ENCODE measurements around the gene KANSL3.

DNA sequence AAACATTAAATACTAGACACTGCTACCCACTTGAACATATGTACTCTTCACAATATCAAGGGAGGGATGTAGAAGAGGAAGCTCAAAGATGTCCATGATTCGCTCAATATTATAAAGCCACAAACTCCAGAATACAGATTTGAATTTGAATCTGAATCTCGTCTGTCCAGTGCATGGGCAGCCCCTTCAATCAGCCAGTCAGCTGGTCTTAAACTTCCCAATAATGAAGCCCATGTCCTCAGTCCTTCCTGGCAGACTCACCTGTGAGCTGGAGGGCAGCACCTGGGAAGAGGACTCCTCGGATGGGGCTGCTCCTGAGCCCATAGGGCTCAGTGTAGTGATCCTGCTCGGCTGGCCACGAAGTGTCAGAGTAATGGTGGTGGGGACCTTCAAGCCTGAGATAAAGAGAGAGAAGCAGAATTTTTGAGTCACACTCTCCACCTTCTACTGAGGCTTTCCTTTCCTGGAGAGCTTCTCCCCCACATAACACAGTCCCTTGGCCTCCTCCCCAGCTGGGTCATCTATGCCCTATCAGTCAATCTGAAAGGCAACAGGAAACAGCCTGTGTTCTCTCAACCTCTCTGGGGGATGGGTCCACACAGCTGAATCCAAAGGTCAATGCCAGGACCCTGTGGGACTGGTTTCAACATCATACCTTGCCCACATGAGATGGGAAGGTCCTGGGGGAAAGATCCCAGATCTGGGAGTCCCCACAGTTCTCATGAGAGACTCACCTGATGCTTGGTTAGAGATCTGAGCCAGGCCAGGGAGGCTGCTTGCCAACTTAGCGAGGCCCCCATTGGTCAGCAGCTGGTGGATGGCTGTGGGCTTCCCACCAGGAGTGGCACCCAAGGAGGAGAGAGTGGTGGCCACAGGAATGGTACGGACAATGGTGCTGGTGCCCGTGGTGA is 36.5 kb downstream of the KANSL3 start:
- TF ChIP-seq, protein P1, sequence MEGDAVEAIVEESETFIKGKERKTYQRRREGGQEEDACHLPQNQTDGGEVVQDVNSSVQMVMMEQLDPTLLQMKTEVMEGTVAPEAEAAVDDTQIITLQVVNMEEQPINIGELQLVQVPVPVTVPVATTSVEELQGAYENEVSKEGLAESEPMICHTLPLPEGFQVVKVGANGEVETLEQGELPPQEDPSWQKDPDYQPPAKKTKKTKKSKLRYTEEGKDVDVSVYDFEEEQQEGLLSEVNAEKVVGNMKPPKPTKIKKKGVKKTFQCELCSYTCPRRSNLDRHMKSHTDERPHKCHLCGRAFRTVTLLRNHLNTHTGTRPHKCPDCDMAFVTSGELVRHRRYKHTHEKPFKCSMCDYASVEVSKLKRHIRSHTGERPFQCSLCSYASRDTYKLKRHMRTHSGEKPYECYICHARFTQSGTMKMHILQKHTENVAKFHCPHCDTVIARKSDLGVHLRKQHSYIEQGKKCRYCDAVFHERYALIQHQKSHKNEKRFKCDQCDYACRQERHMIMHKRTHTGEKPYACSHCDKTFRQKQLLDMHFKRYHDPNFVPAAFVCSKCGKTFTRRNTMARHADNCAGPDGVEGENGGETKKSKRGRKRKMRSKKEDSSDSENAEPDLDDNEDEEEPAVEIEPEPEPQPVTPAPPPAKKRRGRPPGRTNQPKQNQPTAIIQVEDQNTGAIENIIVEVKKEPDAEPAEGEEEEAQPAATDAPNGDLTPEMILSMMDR (IDR thresholded peaks at IDR 0.05): no peak
- no peak for TF ChIP-seq ZFX (IDR thresholded peaks at IDR 0.05; ENCODE audit: borderline replicate concordance)
